HCT116 (cell line): Measurements from ENCODE around the gene AKIRIN2. TPM values are rescaled to one million over a fixed set of nuclear protein-coding genes. Genes with fewer than 3 reads are reported as not detected.

Experiments
- ATAC-seq: fragments of 200-7000 bp; cut with Tn5 transposase; 2 replicates; pipeline ENCODE4 v1.9.1; 2020; ENCODE audit warnings: mild to moderate bottlenecking, moderate library complexity
- BruUV-seq: library from RNA; stranded (reverse); fragments of 400-500 nt; replicated peaks from 2 replicates; lab custom pipeline; 2021; lab: Mats Ljungman, UMichigan
- CTCF ChIA-PET: fragments of 300-600 bp; sonication (Branson Sonifier 250); formaldehyde crosslinking; loops from one replicate; lab custom pipeline; 2021; ENCODE audit warnings: antibody characterized with exemption; lab: Charles Lee
- POLR2A ChIA-PET: fragments of 300-600, 350-600 bp; sonication (Branson Sonifier 250); formaldehyde crosslinking; loops from one replicate; lab custom pipeline; 2021; ENCODE audit warnings: antibody characterized with exemption; lab: Charles Lee
- RAD21 ChIA-PET, 2 experiments: fragments of 300-600 bp; sonication (Branson Sonifier 250); formaldehyde crosslinking; loops; one replicate each; lab custom pipeline; 2023; ENCODE audit warnings: low total read pairs in 2 of 2; ENCODE audit not compliant: uncharacterized antibody in 2 of 2, unreplicated experiment in 2 of 2, low non-redundant PET in 1 of 2; lab: Charles Lee
- DNase-seq: peaks from one replicate; pipeline ENCODE4 v3.0.0-alpha.2; 2010; ENCODE audit warnings: low read depth, low spot score
- H2AFZ ChIP-seq: fragments of 200-600 bp; shearing (Covaris generic), sonication (generic); 2 replicates; pipeline ENCODE4 v1.6.1; 2017; ENCODE audit warnings: low read depth, mixed run types, mixed read lengths, antibody characterized with exemption, low read length; ENCODE audit not compliant: poor library complexity, severe bottlenecking
- H3K27ac ChIP-seq: 2 replicates; pipeline ENCODE4 v1.5.1; 2012; ENCODE audit warnings: low read depth, low read length
- H3K27me3 ChIP-seq: fragments of 200-600 bp; sonication (generic); 2 replicates; pipeline ENCODE4 v1.6.1; 2016; ENCODE audit warnings: mixed run types, low read length, mixed read lengths; ENCODE audit not compliant: insufficient read depth
- H3K36me3 ChIP-seq, 2 experiments: fragments of 200-500 bp in 1 of 2; fragments of 200-600 bp in 1 of 2; sonication (Bioruptor generic) in 1 of 2; sonication (generic) in 1 of 2; 2 replicates each; pipeline versions ENCODE4 v1.5.1 to v1.6.1; 2014 to 2016; ENCODE audit warnings: low read length in 2 of 2, inconsistent platforms in 1 of 2, mixed read lengths in 1 of 2, mixed run types in 1 of 2; ENCODE audit not compliant: insufficient read depth in 2 of 2, control insufficient read depth in 1 of 2
- H3K4me1 ChIP-seq, 2 experiments: fragments of 200-600 bp in 1 of 2; sonication (generic) in 1 of 2; 2 replicates each; pipeline versions ENCODE4 v1.5.1 to v1.6.1; 2012 to 2017; ENCODE audit warnings: low read length in 2 of 2, inconsistent platforms in 1 of 2, mild to moderate bottlenecking in 1 of 2, mixed read lengths in 1 of 2, mixed run types in 1 of 2, moderate library complexity in 1 of 2; ENCODE audit not compliant: insufficient read depth in 2 of 2, control insufficient read depth in 1 of 2
- H3K4me2 ChIP-seq: fragments of 200-600 bp; sonication (generic); 2 replicates; pipeline ENCODE4 v1.6.1; 2017; ENCODE audit warnings: mixed run types, low read length, mixed read lengths
- H3K4me3 ChIP-seq, 2 experiments: fragments of 200-600 bp in 1 of 2; sonication (generic) in 1 of 2; replicated peaks in 1 of 2; 2 replicates each; pipeline ENCODE4 v1.5.1; 2011 to 2016; ENCODE audit warnings: low read length in 2 of 2, control low read depth in 1 of 2, low read depth in 1 of 2, mild to moderate bottlenecking in 1 of 2, mixed read lengths in 1 of 2, mixed run types in 1 of 2
- H3K79me2 ChIP-seq: fragments of 200-600 bp; sonication (generic); 2 replicates; pipeline ENCODE4 v1.6.1; 2017; ENCODE audit warnings: mild to moderate bottlenecking, mixed run types, low read length, moderate library complexity, mixed read lengths; ENCODE audit not compliant: insufficient read depth
- H3K9ac ChIP-seq: fragments of 200-600 bp; sonication (generic); 2 replicates; pipeline ENCODE4 v1.6.1; 2016; ENCODE audit warnings: low read length, mixed read lengths
- H3K9me2 ChIP-seq: fragments of 200-600 bp; sonication (generic), shearing (Covaris generic); 2 replicates; pipeline ENCODE4 v1.6.1; 2017; ENCODE audit warnings: mixed run types, mild to moderate bottlenecking, moderate library complexity; ENCODE audit not compliant: insufficient read depth
- H3K9me3 ChIP-seq, 2 experiments: fragments of 200-500 bp in 1 of 2; fragments of 200-600 bp in 1 of 2; sonication (Bioruptor generic) in 1 of 2; sonication (generic) in 1 of 2; 2 replicates each; pipeline ENCODE4 v1.6.1; 2014 to 2017; ENCODE audit warnings: low read length in 2 of 2, mixed read lengths in 2 of 2, inconsistent platforms in 1 of 2, low read depth in 1 of 2, mild to moderate bottlenecking in 1 of 2, mixed run types in 1 of 2, moderate library complexity in 1 of 2; ENCODE audit not compliant: control insufficient read depth in 1 of 2, insufficient read depth in 1 of 2
- H4K20me1 ChIP-seq: fragments of 200-600 bp; sonication (generic), shearing (Covaris generic); 2 replicates; pipeline ENCODE4 v1.6.1; 2017; ENCODE audit warnings: mixed run types, mild to moderate bottlenecking, moderate library complexity; ENCODE audit not compliant: insufficient read depth
- ATF3 ChIP-seq: IDR thresholded peaks from 2 replicates; pipeline ENCODE4 v1.6.1; 2012
- CBX3 ChIP-seq: IDR thresholded peaks from 2 replicates; pipeline ENCODE4 v1.6.1; 2012; ENCODE audit warnings: low read depth
- EGR1 ChIP-seq: IDR thresholded peaks from 2 replicates; pipeline ENCODE4 v1.6.1; 2012; ENCODE audit warnings: low read depth
- ELF1 ChIP-seq: IDR thresholded peaks from 2 replicates; pipeline ENCODE4 v1.6.1; 2012; ENCODE audit warnings: low read depth, borderline replicate concordance
- EZH2 ChIP-seq: fragments of 200-600 bp; sonication (generic); IDR thresholded peaks from 2 replicates; pipeline ENCODE4 v1.6.1; 2017; ENCODE audit warnings: antibody characterized with exemption, mixed run types
- EZH2phosphoT487 ChIP-seq: fragments of 200-600 bp; IDR thresholded peaks from 2 replicates; pipeline ENCODE4 v1.6.1; 2018; ENCODE audit warnings: antibody characterized with exemption, borderline replicate concordance
- FOSL1 ChIP-seq: IDR thresholded peaks from 2 replicates; pipeline ENCODE4 v1.6.1; 2012; ENCODE audit warnings: low read depth
- JUND ChIP-seq: IDR thresholded peaks from 2 replicates; pipeline ENCODE4 v1.6.1; 2012
- MAX ChIP-seq: IDR thresholded peaks from 2 replicates; pipeline ENCODE4 v1.6.1; 2012
- POLR2A ChIP-seq: IDR thresholded peaks from 2 replicates; pipeline ENCODE4 v1.7.0; 2011; ENCODE audit warnings: borderline replicate concordance; ENCODE audit not compliant: insufficient read depth, insufficient read length; ENCODE audit errors: extremely low read depth
- POLR2AphosphoS5 ChIP-seq: IDR thresholded peaks from 2 replicates; pipeline ENCODE4 v1.6.1; 2011; ENCODE audit warnings: mild to moderate bottlenecking, low read depth, low read length, moderate library complexity
- RAD21 ChIP-seq: IDR thresholded peaks from 2 replicates; pipeline ENCODE4 v1.6.1; 2012; ENCODE audit warnings: low read depth, mild to moderate bottlenecking
- SIN3A ChIP-seq: IDR thresholded peaks from 2 replicates; pipeline ENCODE4 v1.6.1; 2012; ENCODE audit warnings: low read depth
- SP1 ChIP-seq: IDR thresholded peaks from 2 replicates; pipeline ENCODE4 v1.6.1; 2012; ENCODE audit warnings: low read depth
- SRF ChIP-seq: IDR thresholded peaks from 2 replicates; pipeline ENCODE4 v1.6.1; 2012; ENCODE audit warnings: low read depth
- TCF7L2 ChIP-seq: IDR thresholded peaks from 2 replicates; pipeline ENCODE4 v1.7.0; 2011; ENCODE audit warnings: borderline replicate concordance, inconsistent platforms; ENCODE audit not compliant: insufficient read depth, insufficient read length; ENCODE audit errors: extremely low read depth
- ZFX ChIP-seq: fragments of 450-650 bp; IDR thresholded peaks from 2 replicates; pipeline ENCODE4 v1.6.1; 2017
- ZNF274 ChIP-seq: fragments of 200-500 bp; sonication (Bioruptor generic); IDR thresholded peaks from 2 replicates; pipeline ENCODE4 v1.6.1; 2014; ENCODE audit warnings: mild to moderate bottlenecking, low read depth, low read length, inconsistent platforms
- intact Hi-C: fragments of 100-400 bp; cut with micrococcal nuclease; formaldehyde crosslinking; loops from 2 replicates; pipeline ENCODE4 v1.10.0; 2022
- total RNA-seq: library from RNA; stranded (reverse); gene quantifications from one replicate; pipeline ENCODE4 v1.2.1, GENCODE V29; 2021; ENCODE audit not compliant: unreplicated experiment
- TF ChIP-seq, protein P1 (sequence below), 3 experiments: fragments of 200-600 bp in 1 of 3; sonication (generic) in 1 of 3; IDR thresholded peaks in 2 of 3; conservative IDR thresholded peaks in 1 of 3; 2 replicates each; pipeline ENCODE4 v1.5.1; 2012 to 2017; ENCODE audit warnings: low read depth in 2 of 3, low read length in 2 of 3, antibody characterized with exemption in 1 of 3, borderline replicate concordance in 1 of 3, control low read depth in 1 of 3, mild to moderate bottlenecking in 1 of 3, mixed read lengths in 1 of 3, mixed run types in 1 of 3, moderate library complexity in 1 of 3; ENCODE audit not compliant: insufficient read depth in 1 of 3
- TF ChIP-seq, protein P2 (sequence below): IDR thresholded peaks from 2 replicates; pipeline ENCODE4 v1.6.1; 2011; ENCODE audit warnings: mild to moderate bottlenecking, low read length, moderate library complexity; ENCODE audit not compliant: insufficient replicate concordance; ENCODE audit errors: extremely low read depth

Gene AKIRIN2
- total RNA-seq, 1 experiment from 2014 or later, result 54.8 TPM

- Histone ChIP-seq H3K4me3 (no peak overlapping the region), H3K9me2 (no peaks in the 10 kb centered on the region), H3K27ac (no peak overlapping the region), H3K9ac (no peak overlapping the region), H2AFZ (no peak overlapping the region), H3K4me2 (no peak overlapping the region), H3K27me3 (no peaks in the 10 kb centered on the region), H4K20me1 (no peaks in the 10 kb centered on the region), H3K36me3 (peaks cover 3 to 6% of the 10 kb centered on the region in 2 experiments; a peak in 3 of 4 replicates), H3K79me2 (no peaks in the 10 kb centered on the region), H3K4me1 (peaks cover 0 to 7% of the 10 kb centered on the region in 2 experiments; a peak in 2 of 4 replicates), H3K9me3 (no peaks in the 10 kb centered on the region)
- TF ChIP-seq ZNF274 (no peak), POLR2AphosphoS5 (no peak), FOSL1 (no peak), JUND (no peak), TCF7L2 (no peak), EZH2 (no peak), POLR2A (no peak), EGR1 (no peak), RAD21 (no peak), EZH2phosphoT487 (no peak), SIN3A (no peak), ATF3 (no peak), SP1 (no peak), CBX3 (no peak), MAX (no peak), SRF (no peak), ELF1 (no peak), ZFX (no peak)
- TF ChIP-seq, protein P1, sequence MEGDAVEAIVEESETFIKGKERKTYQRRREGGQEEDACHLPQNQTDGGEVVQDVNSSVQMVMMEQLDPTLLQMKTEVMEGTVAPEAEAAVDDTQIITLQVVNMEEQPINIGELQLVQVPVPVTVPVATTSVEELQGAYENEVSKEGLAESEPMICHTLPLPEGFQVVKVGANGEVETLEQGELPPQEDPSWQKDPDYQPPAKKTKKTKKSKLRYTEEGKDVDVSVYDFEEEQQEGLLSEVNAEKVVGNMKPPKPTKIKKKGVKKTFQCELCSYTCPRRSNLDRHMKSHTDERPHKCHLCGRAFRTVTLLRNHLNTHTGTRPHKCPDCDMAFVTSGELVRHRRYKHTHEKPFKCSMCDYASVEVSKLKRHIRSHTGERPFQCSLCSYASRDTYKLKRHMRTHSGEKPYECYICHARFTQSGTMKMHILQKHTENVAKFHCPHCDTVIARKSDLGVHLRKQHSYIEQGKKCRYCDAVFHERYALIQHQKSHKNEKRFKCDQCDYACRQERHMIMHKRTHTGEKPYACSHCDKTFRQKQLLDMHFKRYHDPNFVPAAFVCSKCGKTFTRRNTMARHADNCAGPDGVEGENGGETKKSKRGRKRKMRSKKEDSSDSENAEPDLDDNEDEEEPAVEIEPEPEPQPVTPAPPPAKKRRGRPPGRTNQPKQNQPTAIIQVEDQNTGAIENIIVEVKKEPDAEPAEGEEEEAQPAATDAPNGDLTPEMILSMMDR (IDR thresholded peaks at IDR 0.05 in 2 of 3, conservative IDR thresholded peaks at IDR 0.05 in 1 of 3; ENCODE audit: borderline replicate concordance in 1 of 3, insufficient read depth in 1 of 3, low read depth in 2 of 3, low read length in 2 of 3), result no peak
- TF ChIP-seq, protein P2, sequence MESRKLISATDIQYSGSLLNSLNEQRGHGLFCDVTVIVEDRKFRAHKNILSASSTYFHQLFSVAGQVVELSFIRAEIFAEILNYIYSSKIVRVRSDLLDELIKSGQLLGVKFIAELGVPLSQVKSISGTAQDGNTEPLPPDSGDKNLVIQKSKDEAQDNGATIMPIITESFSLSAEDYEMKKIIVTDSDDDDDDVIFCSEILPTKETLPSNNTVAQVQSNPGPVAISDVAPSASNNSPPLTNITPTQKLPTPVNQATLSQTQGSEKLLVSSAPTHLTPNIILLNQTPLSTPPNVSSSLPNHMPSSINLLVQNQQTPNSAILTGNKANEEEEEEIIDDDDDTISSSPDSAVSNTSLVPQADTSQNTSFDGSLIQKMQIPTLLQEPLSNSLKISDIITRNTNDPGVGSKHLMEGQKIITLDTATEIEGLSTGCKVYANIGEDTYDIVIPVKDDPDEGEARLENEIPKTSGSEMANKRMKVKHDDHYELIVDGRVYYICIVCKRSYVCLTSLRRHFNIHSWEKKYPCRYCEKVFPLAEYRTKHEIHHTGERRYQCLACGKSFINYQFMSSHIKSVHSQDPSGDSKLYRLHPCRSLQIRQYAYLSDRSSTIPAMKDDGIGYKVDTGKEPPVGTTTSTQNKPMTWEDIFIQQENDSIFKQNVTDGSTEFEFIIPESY, result no peak
- ATAC-seq (no peak), DNase-seq (no peak)
- RAD21 ChIA-PET, result no interaction called here
- no TSS peak for BruUV-seq
- CTCF ChIA-PET, result no interaction called here
- POLR2A ChIA-PET, result no interaction called here
- intact Hi-C loops, result no loop called here
These were observed 41.0 kb downstream of the AKIRIN2 start for GRCh38 chr6:87661016-87661415.
